NCI-H1436 treated with DMSO at 0.1 percent for 48 hours (cell line): Measurements from ENCODE around the gene OR2Z1.
"Not testable (repeated sequence)": the region's sequence is repeated elsewhere in the genome, so short reads cannot be mapped to it uniquely, and the experiment has no call there.

Source experiments
- DNase-seq: peaks from one replicate; lab custom pipeline; 2025; lab: John Stamatoyannopoulos, UW

OR2Z1 gene

DNA sequence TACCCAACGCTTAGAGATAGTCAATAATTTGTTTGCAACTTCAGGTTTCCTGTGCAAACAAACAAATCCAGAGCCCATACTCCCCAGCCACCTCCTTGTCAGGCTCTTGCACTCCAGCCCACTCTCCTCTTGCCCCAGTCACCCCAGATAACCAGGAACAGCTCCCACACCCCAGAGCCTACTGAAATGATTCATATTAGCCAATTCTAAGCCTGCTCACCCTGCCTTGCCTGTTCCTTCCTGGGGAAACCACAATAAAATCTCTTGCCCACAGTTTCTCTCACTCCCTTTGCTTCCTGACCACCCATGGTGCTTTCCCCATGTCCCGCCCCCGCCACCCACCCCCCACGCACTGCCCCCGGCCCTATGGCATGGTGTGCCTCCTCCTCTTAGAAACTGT is 19.1 kb upstream of the OR2Z1 start:
- DNase-seq: no peak

GRCh38 chr19:8703223-8703622 is 18.2 kb upstream of the OR2Z1 start:
- no peak for DNase-seq

- DNase-seq: not testable (repeated sequence)
These were observed 16.1 kb upstream of the OR2Z1 start for GRCh38 chr19:8705304-8705703.

DNA sequence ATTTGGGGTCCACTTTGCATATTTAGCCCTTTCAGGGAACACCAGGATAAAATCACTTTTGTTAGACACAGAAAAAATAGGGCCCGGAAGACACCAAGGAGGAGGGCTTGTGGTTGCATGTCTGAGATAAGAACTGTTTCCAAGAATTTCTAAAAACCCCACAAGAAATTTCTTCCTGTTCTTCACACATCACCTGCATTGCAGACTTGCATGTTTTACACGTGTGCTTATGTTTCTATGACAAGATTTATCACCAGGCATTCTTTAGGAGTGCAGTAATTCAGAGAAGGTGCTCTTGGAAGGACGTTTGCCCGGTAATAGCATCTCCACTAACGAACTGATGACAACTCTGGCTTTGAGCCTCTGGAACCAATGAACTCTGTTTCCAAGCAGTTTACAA is 15.7 kb upstream of the OR2Z1 start:
- DNase-seq: no peak

DNA sequence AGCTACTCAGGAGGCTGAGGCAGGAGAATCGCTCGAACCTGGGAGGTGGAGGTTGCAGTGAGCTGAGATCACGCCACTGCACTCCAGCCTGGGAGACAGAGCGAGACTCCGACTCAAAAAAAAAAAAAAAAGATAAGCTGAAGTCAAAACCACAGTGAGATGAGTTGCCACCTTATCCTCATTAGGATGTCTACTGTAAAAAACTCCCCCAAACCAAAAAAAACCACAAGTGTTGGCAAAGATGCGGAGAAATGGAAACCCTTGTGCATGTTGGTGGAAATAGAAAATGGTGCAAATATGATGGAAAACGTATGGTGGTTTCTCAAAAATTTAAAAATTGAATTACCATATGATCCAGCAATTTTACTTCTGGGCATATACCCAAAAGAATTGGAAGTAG is 11.1 kb upstream of the OR2Z1 start:
- DNase-seq: not testable (repeated sequence)

DNA sequence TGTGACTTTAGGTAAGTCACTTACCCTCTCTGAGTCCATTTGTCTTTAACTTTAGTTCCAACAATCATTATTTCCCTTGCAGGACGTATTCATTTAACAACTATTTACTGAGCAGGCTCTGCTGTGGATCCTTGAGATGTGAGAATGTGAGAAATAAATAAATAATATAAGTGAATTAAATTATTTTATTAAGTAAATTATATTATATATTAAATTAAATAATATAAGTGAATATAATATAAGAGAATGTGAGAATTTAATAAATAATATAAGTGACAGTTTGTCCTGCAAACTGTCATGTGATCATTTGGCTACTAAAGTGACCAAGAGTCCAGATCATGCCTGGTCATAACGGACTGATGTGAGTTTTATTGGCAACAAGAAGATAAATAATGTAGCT is 598 bp downstream of the OR2Z1 start:
- no peak for DNase-seq

DNA sequence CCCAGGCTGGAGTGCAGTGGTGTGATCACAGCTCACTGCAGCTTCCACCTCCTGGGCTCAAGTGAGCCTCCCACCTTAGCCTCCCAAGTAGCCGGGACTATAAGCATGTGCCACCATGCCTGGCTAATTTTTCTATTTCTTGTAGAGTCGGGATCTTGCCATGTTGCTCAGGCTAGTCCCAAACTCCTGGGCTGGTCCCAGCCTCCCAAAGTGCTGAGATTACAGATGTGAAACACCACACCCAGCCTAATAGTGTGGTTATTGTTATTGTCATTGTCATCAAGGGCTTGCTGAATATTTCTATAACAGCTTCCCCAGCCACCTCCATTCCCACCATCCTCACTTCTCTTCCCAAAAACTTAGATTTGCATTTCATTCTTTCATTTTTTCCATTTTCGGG is 2.8 kb downstream of the OR2Z1 start:
- no peak for DNase-seq

DNA sequence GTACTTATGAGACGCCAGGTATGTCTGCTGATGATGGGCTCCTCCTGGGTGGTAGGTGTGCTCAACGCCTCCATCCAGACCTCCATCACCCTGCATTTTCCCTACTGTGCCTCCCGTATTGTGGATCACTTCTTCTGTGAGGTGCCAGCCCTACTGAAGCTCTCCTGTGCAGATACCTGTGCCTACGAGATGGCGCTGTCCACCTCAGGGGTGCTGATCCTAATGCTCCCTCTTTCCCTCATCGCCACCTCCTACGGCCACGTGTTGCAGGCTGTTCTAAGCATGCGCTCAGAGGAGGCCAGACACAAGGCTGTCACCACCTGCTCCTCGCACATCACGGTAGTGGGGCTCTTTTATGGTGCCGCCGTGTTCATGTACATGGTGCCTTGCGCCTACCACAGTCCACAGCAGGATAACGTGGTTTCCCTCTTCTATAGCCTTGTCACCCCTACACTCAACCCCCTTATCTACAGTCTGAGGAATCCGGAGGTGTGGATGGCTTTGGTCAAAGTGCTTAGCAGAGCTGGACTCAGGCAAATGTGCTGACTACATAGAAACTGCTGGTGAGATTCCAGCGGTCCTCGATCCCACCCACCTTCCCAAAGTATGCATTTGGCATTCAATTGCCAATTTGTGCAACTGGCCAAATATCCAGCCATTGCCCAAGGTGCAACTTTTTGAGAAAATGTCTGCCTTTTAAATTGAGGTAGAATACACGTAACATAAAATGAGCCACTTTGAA is 10.2 kb downstream of the OR2Z1 start:
- no peak for DNase-seq

GRCh38 chr19:8738377-8738776 is 16.9 kb downstream of the OR2Z1 start:
- DNase-seq: no peak

DNA sequence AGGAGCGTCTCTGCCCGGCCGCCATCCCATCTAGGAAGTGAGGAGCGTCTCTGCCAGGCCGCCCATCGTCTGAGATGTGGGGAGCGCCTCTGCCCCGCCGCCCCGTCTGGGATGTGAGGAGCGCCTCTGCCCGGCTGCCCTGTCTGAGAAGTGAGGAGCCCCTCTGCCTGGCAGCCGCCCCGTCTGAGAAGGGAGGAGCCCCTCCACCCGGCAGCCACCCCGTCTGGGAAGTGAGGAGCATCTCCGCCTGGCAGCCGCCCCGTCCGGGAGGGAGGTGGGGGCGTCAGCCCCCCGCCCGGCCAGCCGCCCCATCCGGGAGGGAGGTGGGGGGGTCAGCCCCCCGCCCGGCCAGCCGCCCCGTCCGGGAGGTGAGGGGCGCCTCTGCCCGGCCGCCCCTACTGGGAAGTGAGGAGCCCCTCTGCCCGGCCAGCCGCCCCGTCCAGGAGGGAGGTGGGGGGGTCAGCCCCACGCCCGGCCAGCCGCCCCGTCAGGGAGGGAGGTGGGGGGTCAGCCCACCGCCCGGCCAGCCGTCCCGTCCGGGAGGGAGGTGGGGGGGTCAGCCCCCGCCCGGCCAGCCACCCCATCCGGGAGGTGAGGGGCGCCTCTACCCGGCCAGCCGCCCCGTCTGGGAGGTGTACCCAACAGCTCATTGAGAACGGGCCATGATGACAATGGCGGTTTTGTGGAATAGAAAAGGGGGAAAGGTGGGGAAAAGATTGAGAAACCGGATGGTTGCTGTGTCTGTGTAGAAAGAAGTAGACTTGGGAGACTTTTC is 18.0 kb downstream of the OR2Z1 start:
- DNase-seq: not testable (repeated sequence)

DNA sequence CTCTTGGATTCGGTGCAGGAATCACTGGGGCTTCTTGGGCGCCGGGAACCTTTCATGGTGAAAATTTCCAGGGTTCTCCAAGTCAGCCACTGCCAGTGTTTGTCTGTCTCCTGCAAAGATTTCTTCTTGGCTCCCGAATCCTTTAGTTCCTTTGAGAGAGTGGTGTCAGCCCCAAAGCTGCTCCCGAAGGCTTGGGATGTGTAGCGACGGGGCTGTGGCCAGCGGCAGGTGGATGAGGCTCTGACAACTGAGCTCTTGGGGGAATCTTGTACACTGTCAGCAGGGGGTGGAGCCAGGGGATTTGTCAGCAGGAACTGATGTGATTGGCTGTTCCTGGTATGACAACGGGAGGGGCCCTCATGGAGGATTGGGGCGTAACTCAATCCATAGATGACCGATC is 45.8 kb downstream of the OR2Z1 start:
- DNase-seq: not testable (repeated sequence)

DNA sequence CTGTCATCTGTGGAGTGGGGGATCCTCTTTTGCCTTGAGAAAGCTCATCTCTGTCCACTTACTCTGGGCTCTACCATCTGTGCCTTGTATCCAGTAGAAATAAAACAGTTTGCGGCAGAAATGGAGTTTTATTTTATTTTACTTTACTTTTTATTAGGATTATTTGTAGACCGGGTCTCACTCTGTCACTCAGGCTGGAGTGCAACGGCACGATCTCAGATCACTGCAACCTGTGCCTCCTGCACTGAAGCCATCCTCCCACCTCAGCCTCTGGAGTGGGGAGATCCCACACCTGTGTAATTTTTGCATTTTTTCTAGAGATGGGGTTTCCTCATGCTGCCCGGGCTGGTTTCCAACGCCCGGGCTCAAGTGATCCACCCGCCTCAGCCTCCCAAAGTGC is 47.8 kb downstream of the OR2Z1 start:
- not testable (repeated sequence) for DNase-seq

- not testable (repeated sequence) for DNase-seq
These were observed 52.2 kb downstream of the OR2Z1 start for GRCh38 chr19:8773587-8773986.
